Left renal pelvis (tissue), 4 donors: ENCODE data around the gene FOXF1. TPM values are rescaled to one million over a fixed set of nuclear protein-coding genes. Genes with fewer than 3 reads are reported as not detected.

Experiments
- DNase-seq, 4 donors: peaks; one replicate each; pipeline ENCODE4 v3.0.0-alpha.2; 2013; ENCODE audit warnings: low read depth in 4 of 4, low spot score in 3 of 4
- polyA plus RNA-seq, 4 donors: library from polyadenylated mRNA; unstranded; fragments of 120-200 nt; gene quantifications; one replicate each; pipeline ENCODE4 v1.2.1, GENCODE V29; 2013; ENCODE audit not compliant: insufficient read length in 4 of 4

FOXF1 gene
- polyA plus RNA-seq, 4 donors, result 0.05 to 0.50 (median 0.23) TPM

DNA sequence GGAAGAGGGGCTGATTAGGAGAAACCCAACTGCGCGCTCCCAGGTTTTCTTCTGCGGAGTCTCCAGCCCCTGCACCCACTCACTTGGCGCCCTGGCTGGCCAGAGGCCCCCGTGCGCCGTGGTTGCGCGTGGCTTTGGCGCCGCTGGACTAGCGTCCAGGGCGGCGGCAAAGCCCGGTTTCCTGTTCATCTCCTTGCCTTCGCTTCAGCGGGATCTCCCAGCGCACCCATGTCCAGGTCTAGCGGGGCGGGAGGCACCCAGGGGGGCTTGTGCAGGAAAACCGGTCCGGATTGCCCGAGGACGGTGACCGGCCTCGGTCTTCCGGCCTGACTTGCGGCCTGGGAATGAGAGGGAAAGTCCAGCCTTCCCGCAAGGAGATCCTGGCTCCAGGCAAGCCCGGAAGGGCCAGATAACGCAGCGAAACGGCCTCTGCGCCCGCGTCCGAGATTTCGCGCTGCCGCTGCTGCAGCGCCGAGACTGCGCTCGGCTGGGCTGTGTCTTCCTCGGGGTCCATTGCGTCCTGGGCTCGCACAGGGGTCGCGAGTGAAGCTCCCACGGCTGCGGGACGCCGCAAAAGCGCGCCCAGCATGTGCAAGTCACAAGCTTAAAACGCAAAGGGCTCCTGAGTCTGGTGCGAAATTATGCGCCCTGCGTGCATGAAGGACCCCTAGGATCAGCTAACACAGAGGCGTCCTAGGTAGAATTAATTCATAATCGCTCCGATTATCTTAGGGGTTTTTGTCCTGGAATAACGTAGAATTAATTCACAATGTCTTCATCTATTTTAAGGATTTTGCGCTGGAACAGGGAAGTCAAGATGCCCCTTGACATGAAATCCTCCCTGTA lies 5.7 kb downstream of the FOXF1 start:
- DNase-seq, result no peak

DNA sequence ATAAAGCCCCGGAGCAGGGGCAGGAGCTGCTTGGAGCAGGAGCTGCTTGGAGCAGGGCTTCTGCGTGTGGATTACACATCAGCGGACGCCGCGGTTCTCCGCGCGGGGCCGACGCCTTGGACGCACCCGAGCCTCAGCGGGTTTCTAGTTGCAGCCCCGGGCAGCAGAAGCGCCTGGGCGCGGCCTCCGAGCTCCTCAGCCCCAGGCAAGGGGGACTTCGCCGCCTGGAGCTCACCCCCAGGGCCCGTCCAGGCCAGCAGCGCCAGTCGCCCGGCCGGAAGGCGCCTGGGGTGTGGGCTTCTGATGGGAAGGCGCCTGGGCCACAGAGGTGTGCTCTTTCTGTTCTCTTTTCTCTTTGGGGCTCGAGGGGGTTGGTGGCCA lies 6.3 kb downstream of the FOXF1 start:
- no peak for DNase-seq

DNA sequence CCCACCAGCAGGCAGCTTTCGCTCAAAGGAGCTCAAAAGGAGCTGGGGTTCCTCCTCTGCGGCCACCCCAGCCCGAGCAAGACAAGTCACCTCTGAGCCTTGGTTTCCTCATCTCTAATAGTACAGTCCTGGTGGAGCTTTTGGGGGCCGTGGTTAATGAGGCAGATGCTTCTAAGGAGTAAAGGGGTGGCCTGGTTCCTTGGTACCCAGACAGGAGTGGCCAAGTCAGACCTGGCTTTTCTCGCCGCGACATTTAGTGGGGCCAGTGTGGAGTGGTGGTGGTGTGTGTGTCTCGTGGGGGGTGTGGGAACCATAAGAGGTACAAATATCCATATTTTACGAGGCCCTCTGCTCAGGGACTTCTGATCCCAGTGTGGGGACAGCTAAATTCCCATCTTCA lies 6.7 kb downstream of the FOXF1 start:
- no peak for DNase-seq

DNA sequence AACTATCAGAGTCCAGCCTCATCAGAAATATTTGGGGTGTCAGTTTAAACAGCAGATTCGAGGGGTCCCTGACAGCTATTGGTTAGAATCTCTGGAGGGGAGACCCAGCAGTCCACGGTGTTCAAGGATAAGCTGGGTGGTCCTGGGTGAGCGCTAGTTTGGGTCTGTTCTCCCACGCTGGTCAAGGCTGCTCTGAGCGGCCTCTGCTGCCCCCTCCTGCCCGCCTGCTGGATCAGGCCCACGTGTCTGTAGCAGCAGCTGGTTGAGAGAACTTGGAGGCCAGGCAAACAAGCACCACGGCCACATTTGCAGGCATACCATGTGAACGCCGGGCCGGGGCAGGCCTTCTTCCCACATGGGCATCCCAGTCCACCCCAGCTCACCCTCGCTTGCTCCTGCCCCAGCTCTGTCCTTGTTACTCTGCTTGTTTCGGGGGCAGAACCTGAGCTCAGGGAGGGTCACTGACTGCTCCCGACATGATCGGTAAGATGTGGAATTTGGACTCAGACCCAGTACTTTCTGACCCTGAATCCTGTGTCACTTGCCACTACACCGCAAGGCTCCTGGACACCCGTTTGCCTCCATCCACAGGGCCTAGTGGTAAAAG lies 7.4 kb downstream of the FOXF1 start:
- peak in 1 of 4 donors; percentile 52 for DNase-seq

DNA sequence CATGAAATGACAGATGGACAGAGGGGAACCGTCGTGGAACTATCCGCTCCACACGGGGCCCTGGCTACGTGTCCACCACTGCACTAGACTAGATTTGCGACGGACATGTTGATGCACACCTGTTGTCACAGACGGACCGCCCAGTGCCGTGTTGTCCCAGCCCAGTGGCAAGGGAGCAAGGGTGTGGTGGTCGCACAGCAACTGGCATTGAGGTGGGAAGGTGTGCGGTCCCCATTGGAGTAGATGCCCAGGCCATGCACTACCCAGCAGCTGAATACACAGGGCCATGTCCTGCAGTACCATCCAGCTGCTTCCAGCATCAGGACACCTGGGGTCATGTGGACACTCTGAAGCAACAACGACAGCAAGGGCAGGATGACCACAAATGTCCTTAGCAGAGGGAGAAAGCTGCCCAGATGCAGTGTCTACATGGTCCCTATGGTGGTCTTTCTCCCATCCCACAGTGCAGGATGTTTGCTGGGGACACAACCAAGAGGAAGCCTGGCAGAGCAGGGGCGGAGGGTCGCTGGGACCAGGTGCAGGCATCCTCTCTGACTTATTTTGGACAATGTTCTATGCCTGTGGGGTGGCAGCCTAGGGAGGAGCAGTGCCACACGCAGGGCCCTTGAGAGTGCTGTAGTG lies 8.8 kb downstream of the FOXF1 start:
- DNase-seq, result no peak

DNA sequence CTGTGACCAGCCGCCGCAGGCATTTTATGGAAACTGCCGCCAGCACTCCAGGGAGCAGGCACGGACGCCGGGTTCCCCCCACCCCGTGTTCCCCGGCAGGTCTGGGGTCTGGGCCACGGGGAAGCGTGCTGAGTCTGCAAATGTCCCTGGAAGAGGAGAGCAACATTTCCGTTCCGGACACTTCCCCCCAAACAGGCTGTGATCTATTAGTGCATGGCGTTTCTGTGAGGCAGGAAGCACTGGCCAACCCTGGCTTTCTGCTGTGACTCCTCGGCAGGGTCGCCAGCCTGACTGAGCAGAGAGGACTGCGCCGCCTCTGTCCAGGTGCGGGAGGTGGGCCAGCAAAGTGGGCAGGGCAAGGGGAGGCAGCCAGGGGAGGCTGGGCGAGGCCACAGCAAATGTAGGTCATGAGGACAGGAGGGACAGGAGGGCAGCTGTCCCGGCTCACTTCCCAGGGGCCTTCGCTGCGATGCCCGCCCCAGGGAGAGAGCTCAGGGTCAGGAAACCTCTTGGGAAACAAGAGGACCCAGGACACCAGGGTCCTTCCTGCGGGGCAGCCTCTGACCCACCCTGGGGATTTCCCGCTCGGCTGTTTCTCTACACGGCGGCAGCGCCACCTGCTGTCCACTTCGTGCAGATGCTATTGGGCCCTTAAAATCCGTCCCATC lies 9.5 kb downstream of the FOXF1 start:
- no peak for DNase-seq

DNA sequence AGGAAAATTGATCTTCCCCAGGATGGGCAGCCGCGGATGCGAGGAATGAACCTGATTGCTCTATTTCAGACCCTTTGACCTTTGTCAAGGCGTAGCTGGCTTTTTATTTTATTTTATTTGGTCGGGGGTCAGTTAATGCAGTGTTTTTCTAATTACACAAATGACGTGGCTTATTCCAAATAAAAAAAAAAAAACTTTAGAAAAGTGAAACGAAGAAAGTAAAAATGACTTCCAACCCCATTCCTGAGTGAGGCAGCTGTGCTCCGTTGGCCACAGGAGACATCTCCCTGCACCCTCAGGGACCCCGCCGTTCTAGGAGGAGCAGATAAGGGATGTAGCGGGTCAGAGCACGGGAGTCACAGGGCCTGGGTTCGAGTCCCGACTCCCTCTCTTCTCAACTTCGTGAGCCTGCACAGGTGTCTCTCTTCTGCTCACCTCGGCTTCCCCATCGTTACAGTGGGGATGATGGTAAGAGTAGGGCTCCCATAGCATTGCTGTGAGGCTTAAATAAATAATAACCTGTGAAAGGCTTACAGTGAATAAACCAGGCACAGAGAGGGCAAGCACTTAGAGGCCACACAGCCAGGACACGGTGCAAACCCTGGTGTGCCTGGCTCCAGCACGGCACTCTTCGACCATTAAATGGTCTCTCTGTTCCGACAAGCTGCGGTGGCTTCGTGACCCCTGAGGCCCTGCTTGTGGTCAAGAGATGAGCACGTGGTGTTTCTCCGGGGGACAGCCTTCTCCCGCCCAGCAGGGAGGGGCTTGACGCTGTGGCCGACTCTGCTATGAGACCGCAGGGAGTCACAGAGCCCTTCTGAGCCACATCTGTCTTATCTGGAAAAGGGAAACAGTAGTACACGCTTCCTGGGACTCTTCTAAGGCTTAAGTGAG lies 10.2 kb downstream of the FOXF1 start:
- DNase-seq, result no peak

DNA sequence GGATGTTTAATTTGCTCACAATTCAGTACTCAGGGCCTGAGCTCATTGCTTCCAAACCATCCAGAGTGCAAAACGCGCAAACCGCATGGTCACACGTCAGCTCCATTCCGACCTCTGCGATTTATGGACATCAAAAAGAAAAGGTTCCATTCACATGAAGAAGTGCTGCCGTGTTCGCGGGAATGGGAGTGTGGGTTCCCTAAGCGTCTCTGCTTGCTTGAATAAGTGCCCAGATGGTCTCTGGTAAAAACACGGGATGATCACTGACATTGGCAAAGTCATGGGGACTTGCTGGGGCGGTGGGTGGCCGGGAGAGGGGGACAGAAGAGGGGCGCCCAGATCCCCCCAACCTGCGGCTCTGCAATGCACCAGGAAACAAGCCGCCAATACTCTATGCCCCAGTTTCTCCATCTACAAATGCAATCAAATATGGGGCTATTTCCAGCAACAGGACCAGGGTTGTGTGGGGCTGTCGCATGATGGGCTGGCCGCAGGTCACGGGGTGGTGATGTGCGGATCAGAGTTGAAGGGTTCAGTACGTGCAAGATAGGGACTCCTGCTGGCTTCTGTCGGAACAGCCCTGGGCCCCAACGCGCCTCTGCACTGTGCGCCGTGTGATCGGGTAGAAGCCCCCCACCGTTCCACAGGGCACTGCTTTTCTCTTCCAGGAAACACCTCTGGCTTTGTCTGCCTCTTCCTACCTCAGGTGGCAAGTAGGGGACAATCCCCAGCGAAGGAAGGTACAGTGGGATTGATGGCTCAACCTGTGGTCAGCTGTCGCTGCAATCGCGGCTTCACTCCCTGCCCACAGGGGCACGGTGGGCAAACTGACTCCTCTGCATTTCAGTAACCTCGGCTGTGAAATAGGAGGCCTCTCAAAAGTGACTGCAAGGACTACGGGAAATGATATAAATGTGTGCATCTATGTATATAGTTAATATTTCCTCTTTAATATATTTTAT lies 11.2 kb downstream of the FOXF1 start:
- DNase-seq, result no peak

DNA sequence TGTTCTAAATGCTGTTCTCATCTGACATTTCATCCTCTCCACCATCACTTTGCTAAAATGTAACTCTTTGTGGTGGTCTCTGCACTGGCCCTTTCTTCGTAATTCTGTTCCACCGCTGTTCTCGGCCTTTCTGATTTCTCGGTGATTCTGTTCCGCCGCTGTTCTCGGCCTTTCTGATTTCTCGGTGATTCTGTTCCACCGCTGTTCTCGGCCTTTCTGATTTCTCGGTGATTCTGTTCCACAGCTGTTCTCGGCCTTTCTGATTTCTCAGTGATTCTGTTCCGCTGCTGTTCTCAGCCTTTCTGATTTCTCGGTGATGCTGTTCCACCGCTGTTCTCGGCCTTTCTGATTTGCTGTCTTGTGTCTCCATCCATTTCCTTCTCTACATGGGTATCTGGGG lies 12.3 kb downstream of the FOXF1 start:
- no peak for DNase-seq

DNA sequence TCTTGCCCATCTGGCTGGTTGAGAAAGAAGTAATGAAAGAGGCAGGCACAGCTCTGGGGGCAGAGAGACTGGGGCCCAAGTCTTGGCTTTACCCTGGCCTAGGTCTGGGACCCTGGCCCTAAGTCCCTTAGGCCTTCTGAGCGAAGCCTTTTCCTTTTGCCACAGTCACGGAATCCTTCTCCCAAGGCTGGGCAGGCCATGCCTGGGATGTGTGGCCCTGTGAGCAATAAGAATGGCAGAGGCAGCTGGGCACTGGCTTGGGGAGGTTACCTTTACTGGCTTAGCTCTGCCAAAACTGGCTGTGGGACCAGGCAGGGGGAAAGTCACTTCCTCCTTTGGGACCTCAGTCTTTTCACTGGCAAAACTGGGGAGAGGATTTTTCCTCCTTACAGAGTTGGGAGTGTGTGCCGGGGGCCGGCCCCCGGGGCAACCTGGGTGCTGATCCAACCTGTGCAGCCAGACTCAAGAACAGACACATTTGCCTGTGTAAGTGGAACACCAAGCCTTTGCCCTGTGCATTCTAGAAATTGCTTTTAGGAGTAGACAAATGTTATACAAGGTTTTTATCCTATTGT lies 12.9 kb downstream of the FOXF1 start:
- DNase-seq, result no peak

DNA sequence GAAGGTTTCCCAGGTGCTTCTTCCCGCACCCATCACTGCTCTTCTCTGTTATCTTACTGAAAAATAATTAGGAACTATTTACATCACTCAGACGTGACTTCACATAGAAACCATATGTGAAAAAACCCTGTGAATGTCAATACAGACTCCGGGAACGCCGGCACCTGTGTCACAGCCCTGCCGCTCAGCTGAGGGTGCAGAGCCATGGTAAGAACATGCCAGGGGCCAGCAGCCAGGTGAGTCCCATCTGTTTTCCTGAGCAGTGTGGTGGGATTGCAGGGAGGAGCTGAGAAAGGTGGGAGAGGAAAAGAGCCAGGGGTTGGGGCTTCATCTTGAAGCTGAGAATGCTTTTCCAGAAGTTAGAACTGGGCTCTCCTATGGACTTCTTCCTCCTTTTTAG lies 13.7 kb downstream of the FOXF1 start:
- DNase-seq, result no peak

DNA sequence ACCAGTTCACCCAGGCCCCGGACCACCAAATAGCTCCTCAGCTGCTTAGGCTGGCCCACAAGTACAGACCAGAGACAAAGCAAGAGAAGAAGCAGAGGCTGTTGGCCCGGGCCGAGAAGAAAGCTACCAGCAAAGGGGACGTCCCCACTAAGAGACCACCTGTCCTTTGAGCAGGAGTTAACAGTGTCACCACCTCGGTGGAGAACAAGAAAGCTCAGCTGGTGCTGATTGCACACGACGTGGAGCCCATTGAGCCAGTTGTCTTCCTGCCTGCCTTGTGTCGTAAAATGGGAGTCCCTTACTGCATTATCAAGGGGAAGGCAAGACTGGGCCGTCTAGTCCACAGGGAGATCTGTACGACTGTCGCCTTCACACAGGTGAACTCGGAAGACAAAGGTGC lies 15.4 kb downstream of the FOXF1 start:
- no peak for DNase-seq

DNA sequence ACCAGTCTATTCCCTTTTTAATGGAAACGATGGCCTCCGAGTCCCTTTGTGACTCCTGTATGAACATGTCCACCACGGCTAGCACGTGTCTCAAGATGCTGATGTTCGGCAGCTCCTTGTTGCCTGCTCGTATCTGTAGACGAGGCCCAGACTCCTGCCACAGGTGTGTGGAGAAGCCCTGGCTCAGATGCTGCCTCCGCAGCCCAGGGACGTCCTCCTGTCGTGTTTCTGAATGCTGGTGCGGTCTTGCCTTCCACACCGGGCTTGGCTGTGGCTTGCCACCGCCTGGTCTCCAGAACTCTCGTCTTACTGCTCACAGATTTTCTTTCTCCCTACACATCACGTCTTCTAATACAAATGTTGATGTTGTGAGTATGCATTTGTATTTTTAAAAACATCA lies 17.0 kb downstream of the FOXF1 start:
- no peak for DNase-seq

DNA sequence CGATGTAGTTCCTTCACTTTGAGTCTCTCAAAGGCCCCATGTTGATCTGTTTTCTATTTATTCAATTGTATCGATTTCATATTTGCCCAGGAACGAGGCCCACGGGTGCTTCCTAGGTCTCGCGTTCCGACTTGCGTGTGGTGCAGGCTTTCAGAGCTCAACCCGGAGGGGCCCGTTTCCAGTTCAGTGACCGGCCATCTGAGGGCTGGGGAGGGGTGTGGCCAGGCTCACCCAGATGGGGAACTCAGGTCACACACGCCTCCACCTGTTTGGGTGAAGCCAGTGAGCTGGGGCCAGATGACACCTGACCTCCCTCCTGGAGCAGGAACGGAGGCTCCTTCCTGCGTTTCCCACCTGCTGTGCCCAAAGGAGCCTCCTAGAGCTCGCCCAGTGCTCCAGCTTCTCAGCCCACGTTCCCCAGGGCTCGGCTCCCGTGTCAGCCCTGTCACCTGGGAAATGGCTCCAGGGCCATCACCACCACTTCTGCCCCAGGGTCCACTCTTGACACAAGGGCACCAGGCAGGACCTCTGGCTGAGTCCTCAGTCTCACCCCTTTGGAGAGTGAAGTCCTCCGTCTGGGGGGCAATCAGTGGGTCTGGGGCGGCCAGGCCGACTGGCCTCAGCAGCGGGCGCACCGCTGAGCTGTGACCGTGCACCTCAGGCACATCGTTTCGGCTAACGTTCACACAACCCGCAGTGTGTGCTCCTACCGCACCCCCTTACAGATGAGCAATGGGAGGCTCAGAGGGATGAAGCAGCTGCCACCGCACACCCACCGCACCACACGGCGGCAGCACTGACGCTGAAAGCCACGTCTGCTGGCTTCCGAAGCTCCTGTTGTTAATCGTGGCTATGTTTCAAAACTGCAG lies 18.0 kb downstream of the FOXF1 start:
- no peak for DNase-seq

DNA sequence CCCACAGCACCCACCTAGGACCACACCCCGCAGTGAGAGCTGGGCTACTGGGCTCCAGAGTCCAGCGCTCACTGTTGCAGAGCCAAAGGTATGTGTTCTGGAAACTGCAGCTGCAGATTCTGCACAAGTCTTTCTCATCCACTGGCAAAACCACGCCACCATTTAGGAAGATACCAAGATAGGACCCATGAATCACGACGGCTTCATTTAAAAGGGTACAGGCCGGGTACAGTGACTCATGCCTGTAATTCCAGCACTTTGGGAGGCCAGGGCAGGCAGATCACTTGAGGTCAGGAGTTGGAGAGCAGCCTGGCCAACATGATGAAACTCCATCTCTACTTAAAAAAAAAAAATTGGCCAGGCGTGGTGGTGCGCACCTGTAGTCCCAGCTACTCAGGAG lies 18.8 kb downstream of the FOXF1 start:
- DNase-seq, result no peak

DNA sequence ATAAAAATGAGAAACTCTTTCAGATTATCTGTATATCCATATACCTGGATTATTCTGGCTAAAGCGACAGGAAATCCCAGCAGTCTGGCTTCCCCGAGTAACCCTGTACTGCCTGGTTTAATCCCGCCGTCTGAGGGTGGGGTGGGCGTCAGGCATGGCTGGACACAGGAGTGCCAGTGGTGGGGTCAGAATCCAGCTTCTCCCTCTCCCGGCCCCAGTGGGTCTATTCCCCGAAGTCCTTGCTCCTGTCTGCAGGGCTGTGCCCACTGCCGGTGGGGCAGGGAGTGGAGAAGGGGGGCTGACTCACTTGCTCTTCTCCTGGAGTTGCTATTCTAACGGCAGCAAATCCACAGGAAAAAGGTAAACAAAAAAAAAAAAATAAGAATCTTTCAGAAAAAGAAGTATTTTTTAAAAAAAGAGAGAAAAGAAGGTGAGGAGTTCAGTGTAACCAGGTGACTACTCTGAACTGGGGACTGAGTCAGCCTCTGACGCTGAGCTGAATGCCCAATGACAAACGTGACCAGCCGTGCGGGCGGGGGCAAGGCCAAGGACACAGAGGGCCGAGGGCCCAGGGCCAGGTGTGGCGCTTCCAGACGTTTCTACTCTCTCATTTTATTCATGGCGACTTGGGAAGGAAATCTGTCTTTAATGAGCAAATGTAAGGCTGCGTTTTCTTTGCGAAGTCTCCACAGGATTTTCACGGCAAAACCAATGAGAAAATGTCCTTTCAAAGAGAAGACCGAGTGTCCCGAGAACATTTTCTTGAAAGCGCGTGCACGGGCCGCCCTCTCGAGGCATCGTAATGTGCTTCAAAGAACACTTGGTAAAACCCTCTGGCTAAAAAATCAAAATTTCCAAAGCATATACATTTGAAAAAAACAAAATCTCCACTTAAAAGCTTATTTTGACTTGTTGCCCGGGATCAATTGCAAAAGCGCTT lies 20.2 kb downstream of the FOXF1 start:
- no peak for DNase-seq

DNA sequence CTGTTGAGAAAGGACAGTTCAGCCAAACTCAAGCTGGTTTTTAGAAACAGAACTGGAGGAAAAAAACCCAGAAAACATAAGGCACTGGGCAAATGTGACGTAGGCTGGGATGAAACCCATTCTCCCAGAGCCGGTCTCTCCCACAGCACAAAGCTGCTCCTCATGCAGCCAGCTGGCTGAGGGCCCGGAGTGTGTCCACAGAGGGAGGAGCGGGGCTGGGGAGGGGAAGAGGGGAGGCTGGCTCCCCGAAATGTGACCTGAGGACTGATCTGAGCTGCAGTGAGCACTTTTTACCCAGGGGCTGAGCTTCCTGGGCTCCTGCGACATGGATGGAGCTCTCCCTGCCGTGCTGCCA lies 20.8 kb downstream of the FOXF1 start:
- DNase-seq, result no peak
